HG02763 (cell line): ENCODE measurements around the gene MYPN.

ENCODE experiments used
- ATAC-seq: cut with Tn5 transposase; IDR thresholded peaks from one replicate; pipeline ENCODE4 v1.9.1; 2021; ENCODE audit warnings: mild to moderate bottlenecking, moderate library complexity; ENCODE audit not compliant: unreplicated experiment

MYPN gene

DNA sequence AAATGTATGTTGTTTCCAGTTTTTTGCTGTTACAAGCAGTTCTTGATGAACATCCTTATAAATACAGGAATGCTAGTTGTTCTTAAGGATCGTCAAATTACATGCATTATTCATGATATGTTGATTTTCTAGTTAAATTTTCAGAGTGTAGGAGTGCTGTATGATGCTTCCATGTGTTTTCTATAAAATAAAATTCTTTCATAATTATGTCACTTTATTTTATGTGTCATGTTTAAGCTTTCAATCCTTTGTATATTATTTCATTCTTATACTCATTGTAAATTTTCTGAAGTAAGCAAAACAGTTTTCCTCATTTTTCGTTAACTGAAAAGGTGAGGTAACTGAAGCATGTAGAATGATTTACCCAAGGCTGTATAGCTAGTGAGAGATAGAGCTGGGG lies 16.8 kb upstream of the MYPN start:
- ATAC-seq = no peak

DNA sequence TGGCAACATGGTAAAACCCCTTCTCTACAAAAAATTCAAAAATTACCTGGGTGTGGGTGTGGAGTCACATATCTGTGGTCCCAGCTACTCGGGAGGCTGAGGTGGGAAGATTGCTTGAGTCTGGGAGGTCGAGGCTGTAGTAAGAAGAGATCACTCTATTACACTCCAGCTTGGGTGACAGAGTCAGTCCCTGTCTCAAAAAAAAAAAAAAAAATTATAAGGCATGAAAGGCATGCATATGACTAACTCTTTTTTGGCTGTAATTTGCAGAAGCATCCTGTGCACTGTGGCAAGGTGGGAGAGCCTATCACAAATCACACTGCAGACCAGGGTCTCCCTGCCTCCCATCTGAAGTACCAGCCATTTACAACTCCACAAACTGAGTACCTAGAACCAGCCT lies 14.1 kb upstream of the MYPN start:
- ATAC-seq = no peak

DNA sequence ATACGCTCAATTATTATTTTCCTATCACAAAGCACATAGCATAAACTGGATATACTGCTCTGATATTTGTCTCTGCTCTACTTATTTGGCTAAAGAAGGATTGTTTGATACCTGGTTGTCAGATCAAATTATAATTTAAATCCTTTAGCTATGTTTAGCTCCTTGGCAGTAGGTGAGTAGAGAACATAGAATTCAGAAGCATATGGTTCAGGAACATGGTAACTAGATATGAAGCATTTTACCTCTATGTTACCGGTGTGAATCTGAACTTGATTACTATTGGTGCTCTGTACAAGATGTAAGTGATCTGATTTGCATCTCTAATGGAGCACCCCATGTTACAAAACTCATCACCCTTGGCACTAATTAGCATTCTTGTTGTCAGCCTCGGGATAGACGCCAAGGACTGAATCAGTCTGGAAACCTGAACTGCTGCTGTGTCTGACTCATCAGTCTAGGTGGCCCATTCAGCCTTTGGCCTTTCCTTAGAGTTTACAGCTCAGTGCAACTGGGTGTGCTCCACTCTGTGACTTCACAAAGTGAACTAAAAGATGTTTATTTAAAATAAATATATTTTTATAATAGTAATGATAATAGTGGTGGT lies 12.3 kb upstream of the MYPN start:
- no peak for ATAC-seq

DNA sequence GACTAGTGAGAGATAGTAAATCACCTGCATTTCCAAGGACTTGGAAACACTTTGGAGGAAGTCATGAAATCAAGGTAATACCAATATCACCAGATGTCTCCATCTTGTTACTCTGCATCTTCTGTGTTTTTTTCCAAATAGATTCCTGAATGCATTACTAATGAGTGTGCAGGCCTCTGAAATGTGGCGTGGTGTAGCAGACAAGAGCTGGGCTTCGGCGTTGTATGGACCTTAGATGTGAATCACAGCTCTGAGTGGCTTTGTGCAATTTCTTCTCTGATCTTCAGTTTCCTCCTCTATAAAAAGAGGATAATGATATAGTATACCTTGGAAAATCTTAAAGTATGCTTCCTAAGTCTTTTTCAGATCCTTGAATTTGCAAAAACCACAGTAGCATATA lies 9.6 kb upstream of the MYPN start:
- no peak for ATAC-seq

DNA sequence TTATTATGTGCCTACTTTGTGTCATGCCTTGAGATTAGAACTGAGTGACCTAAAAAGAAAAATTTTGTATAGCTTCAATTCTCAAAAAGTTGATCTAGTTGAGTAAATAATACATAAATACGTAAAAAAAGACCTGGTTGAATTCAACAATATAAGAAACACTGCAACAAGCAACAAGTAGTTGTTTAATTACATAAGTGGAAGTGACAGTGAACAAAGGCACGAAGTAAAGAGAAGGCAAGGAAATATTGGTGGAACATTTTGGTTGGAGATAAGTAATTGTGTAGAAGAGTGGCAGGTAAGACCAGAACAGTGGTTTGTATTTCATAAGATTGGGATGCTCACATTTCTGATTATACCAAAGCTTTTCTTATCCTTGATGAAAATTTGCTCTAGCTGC lies 8.2 kb upstream of the MYPN start:
- ATAC-seq = no peak

DNA sequence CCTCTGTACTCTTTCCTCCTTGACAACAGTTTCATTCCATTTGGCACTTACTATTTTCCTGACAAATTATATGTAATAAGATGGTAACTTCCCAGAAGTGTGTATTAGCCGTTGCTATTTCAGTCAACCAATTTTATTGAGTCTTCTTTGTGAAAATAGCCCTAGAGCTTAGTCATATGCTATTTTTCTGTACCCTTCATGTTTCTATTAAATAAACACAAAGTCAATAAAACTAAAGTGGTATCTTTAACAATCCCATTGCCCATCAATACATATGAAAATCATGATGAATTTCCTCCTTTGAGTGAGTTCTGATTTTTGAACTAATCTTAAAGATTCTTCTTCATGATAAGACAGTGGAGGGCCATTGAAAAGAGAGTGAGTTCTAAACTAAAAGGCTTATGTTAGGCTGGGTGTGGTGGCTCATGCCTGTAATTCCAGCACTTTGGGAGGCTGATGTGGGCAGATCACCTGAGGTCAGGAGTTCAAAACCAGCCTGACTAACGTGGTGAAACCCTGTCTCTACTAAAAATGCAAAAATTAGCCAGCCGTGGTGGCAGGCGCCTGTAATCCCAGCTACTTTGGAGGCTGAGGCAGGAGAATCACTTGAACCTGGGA lies 5.9 kb upstream of the MYPN start:
- no peak for ATAC-seq

DNA sequence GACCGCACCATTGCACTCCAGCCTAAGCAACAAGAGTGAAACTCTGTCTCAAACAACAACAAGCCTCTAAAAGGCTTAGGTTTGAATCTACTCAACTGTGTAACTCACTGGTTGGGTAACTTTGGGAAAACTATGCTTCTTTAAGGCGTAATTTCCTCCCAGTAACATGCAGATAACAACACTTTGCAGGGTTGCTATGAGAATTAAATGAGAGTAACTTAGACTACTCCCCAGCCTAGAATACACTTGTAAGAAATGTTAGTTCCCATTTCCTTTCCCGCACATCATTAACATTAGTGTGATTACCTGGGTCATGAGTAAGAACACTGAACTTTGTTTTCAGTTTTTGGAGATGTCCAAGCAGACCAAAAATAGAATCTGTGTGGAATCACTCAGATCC lies 5.4 kb upstream of the MYPN start:
- no peak for ATAC-seq

DNA sequence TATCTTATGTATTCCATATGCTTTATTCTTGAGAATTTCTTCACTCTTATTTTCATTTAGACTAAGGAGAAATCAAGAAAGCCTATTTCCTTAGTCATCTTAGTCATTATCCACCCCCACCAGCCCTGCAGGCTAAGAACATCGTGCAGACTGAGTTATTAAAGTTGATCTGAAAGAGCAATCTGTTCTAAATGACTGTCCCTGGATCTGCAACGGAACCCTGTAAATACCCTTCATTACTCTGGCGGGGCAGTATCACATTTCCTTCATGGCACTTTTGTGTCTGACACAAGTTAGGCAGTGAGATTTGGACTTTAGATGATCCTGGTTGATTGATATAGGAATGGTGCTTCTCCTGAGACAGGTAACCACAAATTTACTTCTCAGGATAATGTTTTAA lies 3.5 kb upstream of the MYPN start:
- no peak for ATAC-seq

DNA sequence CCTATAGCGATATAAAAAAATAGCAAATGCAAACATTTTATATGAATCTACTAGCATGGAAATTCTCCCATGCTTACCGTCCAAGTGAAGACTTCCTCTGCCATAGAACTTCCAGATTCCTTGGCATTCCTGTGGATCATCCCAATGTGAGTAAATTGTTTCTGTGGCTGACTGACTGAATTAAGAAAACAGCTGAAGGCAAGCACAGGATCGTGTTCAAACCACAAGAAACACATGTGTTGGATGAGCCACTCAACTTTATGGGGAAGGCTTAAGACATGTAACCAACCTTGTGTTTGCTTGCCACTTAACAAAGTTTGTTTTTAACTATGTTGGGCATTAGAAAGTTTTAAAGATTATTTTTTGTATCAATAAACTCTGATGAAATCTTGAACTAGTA lies 2.6 kb upstream of the MYPN start:
- ATAC-seq = no peak

DNA sequence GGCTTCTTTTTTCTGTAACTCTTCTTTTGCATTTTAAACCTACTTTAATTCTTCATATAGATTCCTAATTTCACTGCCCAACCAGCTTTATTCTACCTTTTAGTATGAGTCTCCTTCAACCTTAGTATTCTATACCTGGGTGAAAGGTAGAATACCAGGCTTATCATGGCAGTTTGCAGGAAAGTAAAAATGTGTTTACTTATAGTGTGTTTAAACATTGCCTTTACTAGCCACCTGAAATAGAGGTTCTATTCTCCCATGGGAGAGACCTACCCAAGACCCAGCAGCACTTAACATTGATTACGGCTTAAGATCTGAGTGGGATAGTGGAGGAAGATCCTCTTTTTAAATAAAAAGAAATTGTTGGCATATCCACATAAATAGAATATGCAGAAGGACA lies 1.6 kb upstream of the MYPN start:
- ATAC-seq = no peak

DNA sequence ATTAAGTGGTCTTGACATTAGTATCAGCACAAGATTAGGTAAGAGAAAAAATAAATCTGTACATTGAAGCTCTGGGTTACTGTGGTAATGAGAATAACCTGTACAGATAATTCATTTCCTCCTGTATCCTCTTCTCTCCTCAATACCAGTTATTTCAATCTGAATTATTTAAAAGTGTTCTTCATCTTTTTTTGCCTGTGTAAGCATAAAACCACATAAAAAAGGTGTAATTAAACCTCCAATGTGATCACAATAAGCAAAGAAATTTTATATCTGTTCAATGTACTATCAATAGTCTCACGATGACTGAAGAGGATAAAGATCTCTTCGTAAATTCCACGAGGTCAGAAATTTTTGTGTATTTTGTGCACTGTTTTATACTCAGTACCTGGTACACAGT lies 1.2 kb upstream of the MYPN start:
- ATAC-seq = no peak

DNA sequence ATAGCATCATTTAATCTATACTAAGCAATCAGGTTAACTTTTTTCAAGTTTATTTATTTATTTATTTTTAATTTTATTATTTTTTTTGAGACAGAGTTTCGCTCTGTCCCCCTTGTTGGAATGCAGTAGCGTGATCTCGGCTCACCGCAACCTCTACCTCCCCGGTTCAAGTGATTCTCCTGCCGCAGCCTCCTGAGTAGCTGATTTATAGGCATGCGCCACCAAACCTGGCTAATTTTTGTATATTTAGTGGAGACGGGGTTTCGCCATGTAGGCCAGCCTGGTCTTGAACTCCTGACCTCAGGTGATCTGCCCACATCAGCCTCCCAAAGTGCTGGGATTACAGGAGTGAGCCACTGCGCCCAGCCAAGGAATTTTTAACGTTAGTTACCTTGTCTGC lies 635 bp upstream of the MYPN start:
- ATAC-seq = no peak

DNA sequence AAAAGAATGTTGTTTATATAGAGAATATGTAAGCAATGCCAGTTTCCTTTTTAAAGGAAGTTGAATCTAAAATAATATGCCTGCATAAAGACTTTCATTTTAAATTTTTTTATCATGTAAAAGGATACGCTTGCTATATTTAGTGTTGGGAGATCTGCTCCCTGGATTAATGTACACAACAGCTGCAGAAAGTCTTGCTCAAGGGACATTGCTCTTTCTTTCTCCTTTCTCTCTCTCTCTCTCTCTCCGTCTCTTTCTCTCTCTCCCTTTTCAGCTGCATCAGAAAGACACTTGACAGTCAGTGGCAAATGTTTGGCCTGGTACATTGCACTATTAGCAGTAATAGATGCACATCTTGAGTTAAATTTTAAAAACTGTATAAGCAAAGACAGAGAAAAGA lies 739 bp downstream of the MYPN start:
- ATAC-seq = no peak

DNA sequence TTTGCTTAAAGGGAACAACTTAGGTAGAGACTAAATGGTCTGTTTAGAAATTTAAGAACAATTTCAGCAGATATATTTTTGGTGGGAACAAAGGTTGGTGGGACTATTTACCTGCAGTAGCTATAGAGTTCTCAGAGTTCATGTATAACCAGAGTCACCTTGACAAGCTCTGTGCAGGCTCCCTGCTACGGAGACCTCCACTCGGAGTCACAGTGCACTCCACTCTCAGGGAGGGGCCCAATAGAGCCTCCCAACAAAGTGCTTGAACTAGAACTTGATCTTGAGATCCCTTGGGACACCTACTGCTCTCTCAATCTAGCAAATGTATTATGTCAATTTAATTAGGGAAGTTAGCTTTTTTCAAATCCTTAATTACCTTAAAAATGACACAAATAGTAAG lies 2.3 kb downstream of the MYPN start:
- no peak for ATAC-seq

DNA sequence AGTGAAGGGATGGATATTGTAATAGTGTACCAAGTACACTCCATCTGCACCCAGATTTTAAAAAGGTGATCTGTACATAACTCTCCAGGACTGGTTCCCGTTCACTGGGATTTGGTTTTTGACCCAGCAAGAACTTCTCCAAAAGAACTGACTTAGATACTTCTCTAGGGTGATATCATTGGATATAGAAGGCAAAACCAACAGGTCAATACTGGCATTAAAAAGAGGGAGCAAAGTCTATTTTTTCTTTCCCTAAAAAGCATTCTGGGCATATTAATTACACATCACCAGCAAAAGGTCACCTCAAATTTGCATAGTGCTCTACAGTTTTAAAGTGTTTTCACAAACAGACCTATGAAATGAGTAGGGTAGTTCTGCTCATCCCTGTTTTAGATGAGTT lies 3.5 kb downstream of the MYPN start:
- no peak for ATAC-seq

DNA sequence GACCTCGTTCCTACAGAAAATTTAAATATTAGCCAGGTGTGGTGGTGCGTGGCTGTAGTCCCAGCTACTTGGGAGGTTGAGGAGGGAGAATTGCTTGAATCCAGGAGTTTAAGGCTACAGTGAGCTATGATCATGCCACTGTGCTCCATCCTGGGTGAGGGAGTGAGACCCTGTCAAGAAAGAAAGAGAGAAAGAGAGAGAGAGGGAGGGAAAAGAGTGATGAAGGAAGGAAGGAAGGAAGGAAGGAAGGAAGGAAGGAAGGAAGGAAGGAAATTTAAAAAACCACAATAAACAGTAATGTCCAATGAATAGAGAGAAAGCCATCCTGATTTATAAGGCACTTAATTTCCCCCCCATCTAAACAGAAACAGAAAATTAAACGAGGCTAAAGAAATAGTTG lies 9.4 kb downstream of the MYPN start:
- no peak for ATAC-seq

DNA sequence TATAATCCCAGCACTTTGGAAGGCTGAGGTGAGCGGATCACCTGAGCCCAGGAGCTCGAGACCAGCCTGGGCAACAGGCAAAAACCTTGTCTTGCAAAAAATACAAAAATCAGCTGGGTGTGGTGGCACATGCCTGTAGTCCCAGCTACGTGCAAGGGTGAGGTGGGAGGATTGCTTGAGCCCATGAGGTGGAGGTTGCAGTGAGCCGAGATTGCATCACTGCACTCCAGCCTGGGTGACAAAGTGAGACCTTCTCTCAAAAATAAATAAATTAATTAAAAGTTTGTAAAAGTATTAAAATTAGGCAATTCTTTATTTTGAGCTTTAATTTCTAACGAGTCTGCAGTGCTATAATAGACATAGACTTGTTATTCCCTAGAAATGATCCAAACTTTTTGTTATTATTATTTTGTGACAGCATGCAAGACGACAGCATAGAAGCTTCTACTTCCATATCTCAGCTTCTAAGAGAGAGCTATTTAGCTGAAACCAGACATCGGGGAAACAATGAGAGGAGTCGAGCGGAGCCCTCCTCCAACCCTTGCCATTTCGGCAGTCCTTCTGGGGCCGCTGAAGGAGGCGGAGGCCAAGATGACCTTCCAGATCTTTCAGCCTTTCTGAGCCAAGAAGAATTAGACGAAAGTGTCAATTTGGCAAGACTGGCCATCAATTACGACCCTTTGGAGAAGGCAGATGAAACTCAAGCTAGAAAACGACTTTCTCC lies 11.9 kb downstream of the MYPN start:
- no peak for ATAC-seq

DNA sequence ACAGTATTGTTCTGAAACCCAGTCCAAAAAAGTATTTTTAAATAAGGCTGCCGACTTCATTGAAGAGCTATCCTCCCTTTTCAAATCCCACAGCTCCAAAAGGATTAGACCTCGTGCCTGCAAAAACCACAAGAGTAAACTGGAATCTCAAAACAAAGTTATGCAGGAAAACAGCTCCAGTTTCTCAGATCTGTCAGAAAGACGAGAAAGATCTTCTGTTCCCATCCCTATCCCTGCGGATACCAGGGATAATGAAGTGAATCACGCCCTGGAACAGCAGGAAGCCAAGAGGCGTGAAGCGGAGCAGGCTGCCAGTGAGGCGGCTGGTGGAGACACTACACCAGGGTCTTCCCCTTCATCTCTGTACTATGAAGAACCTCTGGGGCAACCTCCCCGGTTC lies 12.6 kb downstream of the MYPN start:
- ATAC-seq = no peak

DNA sequence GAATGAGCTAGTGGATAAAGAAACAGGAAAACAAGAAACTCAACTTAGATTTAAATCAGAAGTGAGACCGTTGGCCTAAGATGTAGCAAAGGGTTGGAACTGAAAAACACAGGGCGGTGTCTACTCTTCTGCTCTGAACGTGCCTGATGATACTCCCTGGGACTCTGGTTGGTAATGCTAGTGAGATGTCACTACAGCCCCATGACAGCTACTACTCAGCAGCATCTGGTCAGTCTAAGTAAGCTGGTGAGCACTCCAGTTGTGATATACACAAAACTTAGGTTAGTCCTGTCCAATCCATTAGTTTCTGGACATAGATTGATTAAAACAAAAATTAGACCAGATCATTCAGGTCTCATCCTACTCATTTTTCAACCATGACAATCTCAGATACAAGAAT lies 15.4 kb downstream of the MYPN start:
- ATAC-seq = no peak

DNA sequence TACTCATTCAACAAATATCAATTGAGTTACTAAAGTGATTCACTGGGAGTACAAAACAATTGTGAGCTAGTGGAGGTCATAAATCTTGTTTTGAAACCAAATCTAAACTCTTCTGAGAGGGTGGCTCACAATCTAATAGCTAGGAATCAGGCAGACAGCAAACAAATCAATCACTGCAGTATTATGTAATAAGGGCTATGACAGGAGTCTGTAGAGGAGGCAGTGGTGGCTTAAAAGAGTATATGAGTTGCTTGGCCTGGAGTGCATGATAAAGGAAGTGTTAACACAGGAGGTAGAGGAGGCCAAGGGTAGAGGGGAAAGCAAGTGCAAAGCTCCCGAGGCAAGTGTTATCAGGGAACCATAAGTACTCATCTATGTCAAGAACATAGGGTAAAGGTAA lies 16.5 kb downstream of the MYPN start:
- no peak for ATAC-seq

DNA sequence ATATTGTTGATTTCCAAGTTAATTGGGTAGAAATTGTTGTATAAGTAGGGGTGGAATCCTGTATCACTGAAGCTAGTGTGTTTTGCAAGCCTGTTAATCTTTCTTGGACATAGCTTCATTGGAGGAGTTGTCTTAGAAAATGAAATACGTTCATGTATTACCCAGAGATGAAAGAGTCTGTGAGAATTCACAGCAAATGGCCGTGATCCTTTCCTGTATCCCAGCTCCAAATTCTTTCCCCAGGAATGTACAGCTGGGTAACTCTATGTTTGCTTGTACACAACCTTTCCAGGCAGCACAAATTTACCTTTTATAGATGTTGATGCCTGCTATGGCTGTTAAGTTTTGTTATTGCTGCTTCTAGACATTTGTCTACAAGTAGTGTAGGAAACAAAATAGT lies 18.7 kb downstream of the MYPN start:
- no peak for ATAC-seq

DNA sequence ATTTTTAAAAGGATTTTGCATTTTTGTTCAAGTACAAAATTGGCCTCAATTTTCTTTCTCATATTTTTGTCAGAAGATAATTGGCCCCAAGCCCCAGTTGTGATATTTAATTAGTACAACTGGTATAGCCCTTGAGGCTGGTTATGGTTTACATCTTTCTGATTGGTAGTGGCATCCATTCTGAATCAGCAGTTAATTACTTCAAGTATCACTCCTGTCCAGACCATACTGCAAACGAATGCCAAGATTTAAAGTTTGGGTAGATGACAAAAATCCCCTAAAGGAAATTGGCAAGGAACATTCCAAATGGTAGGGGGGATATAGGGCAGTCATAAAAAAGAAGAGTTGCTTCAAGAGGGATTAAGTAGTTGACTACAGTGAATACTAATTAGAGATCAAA lies 23.1 kb downstream of the MYPN start:
- ATAC-seq = no peak

DNA sequence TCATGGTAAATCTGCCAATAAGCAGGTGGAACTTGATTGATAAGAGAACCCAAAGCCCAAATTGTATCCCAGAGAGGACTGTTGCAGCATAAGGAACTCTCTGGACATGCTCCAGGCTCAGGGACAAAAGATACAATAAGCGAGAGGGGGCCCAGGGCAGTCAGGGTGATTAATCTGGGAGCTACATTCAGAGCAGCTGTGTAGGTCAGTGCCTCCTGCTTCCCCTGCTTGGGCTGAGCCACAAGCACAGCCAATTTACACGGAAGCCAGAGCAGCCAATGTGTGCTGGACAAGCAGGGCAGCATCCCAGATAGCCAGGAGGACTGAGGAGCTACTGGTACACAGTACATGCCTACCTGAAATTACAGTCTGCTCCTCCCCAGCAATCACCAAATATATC lies 24.2 kb downstream of the MYPN start:
- ATAC-seq = no peak
